ENCODE data around the gene FGGY.

- TF ChIP-seq, protein P1, sequence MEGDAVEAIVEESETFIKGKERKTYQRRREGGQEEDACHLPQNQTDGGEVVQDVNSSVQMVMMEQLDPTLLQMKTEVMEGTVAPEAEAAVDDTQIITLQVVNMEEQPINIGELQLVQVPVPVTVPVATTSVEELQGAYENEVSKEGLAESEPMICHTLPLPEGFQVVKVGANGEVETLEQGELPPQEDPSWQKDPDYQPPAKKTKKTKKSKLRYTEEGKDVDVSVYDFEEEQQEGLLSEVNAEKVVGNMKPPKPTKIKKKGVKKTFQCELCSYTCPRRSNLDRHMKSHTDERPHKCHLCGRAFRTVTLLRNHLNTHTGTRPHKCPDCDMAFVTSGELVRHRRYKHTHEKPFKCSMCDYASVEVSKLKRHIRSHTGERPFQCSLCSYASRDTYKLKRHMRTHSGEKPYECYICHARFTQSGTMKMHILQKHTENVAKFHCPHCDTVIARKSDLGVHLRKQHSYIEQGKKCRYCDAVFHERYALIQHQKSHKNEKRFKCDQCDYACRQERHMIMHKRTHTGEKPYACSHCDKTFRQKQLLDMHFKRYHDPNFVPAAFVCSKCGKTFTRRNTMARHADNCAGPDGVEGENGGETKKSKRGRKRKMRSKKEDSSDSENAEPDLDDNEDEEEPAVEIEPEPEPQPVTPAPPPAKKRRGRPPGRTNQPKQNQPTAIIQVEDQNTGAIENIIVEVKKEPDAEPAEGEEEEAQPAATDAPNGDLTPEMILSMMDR (IDR thresholded peaks at IDR 0.05): no peak
- TF ChIP-seq EZH2 (IDR thresholded peaks at IDR 0.05): no peak
- TF ChIP-seq EZH2phosphoT487 (IDR thresholded peaks at IDR 0.05): no peak
Measured at GRCh38 chr1:59480188-59480888, 183.4 kb downstream of the FGGY start.

Measured in neural progenitor cell (in vitro differentiated cells).